A549 (cell line): ENCODE measurements around the gene SON. TPM values are rescaled to one million over a fixed set of nuclear protein-coding genes. Genes with fewer than 3 reads are reported as not detected.

Source experiments
- ATAC-seq, 2 experiments: fragments of 200-7000 bp in 1 of 2; fragments of >200 bp in 1 of 2; cut with Nextera tagmentation in 1 of 2; cut with Tn5 transposase in 1 of 2; 3 replicates each; pipeline versions ENCODE4 v1.8.0 to v1.9.1; 2018 to 2020; ENCODE audit warnings: mild to moderate bottlenecking in 1 of 2, moderate library complexity in 1 of 2
- CTCF ChIA-PET: fragments of 300-600 bp; sonication (Branson Sonifier 250); formaldehyde crosslinking; extraction: SDS; loops from one replicate; lab custom pipeline; 2021; ENCODE audit warnings: antibody characterized with exemption, inconsistent platforms; lab: Yijun Ruan, JAX
- POLR2A ChIA-PET: fragments of 350-600 bp; formaldehyde crosslinking; extraction: SDS; loops from one replicate; lab custom pipeline; 2021; ENCODE audit warnings: antibody characterized with exemption, inconsistent platforms; lab: Yijun Ruan, JAX
- DNase-seq, 2 experiments: peaks; one replicate each; pipeline versions ENCODE4 v3.0.0 to v3.0.0-alpha.2; 2011 to 2016; ENCODE audit warnings: low read depth in 1 of 2, low spot score in 1 of 2
- FAIRE-seq: peaks from 2 replicates; lab custom pipeline; 2011; peaks lifted over from hg19 to GRCh38; lab: Jason Lieb, UNC
- H3K27ac ChIP-seq, 2 experiments: fragments of >200 bp; sonication (Bioruptor Twin); formaldehyde crosslinking; 3 replicates each; pipeline ENCODE4 v1.5.1; 2016 to 2017
- H3K4me1 ChIP-seq: fragments of >200 bp; sonication (Bioruptor Twin); formaldehyde crosslinking; 3 replicates; pipeline ENCODE4 v1.6.1; 2016
- H3K4me2 ChIP-seq: fragments of >200 bp; sonication (Bioruptor Twin); formaldehyde crosslinking; 3 replicates; pipeline ENCODE4 v1.6.1; 2016
- H3K4me3 ChIP-seq: fragments of >200 bp; sonication (Bioruptor Twin); formaldehyde crosslinking; 3 replicates; pipeline ENCODE4 v1.5.1; 2016
- H3K9me3 ChIP-seq: fragments of >200 bp; sonication (Bioruptor Twin); formaldehyde crosslinking; 3 replicates; pipeline ENCODE4 v1.6.1; 2016
- EHF ChIP-seq: fragments of 250-450 bp; sonication (Bioruptor Pico); IDR thresholded peaks from 2 replicates; pipeline ENCODE4 v1.5.0; 2020; ENCODE audit warnings: mild to moderate bottlenecking
- FOSB ChIP-seq: fragments of 250-450 bp; sonication (Bioruptor Pico); IDR thresholded peaks from 2 replicates; pipeline ENCODE4 v1.5.0; 2020; ENCODE audit warnings: mild to moderate bottlenecking, moderate library complexity
- FOSL2 ChIP-seq, 2 experiments: fragments of 450-650 bp in 1 of 2; fragments of >200 bp in 1 of 2; sonication (Bioruptor Twin) in 1 of 2; formaldehyde crosslinking; IDR thresholded peaks; 2 replicates each; pipeline versions ENCODE4 v1.5.0 to v1.6.1; 2016 to 2020; ENCODE audit warnings: mild to moderate bottlenecking in 1 of 2, moderate library complexity in 1 of 2
- HOXA7 ChIP-seq: fragments of 250-450 bp; sonication (Bioruptor Pico); IDR thresholded peaks from 2 replicates; pipeline ENCODE4 v1.5.0; 2020; ENCODE audit warnings: mild to moderate bottlenecking, moderate library complexity
- JUN ChIP-seq, 2 experiments: fragments of >200 bp; sonication (Bioruptor Twin); formaldehyde crosslinking; IDR thresholded peaks; 2 replicates in 1 of 2; 3 replicates in 1 of 2; pipeline ENCODE4 v1.6.1; 2016 to 2017
- MAFK ChIP-seq: fragments of 450-650 bp; IDR thresholded peaks from 2 replicates; pipeline ENCODE4 v1.6.1; 2014; ENCODE audit not compliant: partially characterized antibody
- NFE2L2 ChIP-seq: fragments of 150-350 bp; conservative IDR thresholded peaks from 2 replicates; pipeline ENCODE4 v1.6.1; 2014; ENCODE audit warnings: low read length
- PHF8 ChIP-seq: fragments of 200-600 bp; sonication (generic); IDR thresholded peaks from 2 replicates; pipeline ENCODE4 v1.6.1; 2016; ENCODE audit warnings: low read depth, mild to moderate bottlenecking, antibody characterized with exemption, moderate library complexity, borderline replicate concordance
- POLR2A ChIP-seq: IDR thresholded peaks from 2 replicates; pipeline ENCODE4 v1.6.1; 2012; ENCODE audit warnings: mild to moderate bottlenecking, low read length
- POLR2AphosphoS2 ChIP-seq: conservative IDR thresholded peaks from 2 replicates; pipeline ENCODE4 v1.6.1; 2012; ENCODE audit warnings: low read length, improper control_type of control experiment, inconsistent platforms
- RARB ChIP-seq: fragments of 250-450 bp; sonication (Bioruptor Pico); IDR thresholded peaks from 2 replicates; pipeline ENCODE4 v1.8.0; 2021; ENCODE audit warnings: mild to moderate bottlenecking, moderate library complexity
- RFX5 ChIP-seq: fragments of 450-650 bp; IDR thresholded peaks from 2 replicates; pipeline ENCODE4 v1.7.1; 2014; ENCODE audit warnings: antibody characterized with exemption, mild to moderate bottlenecking, moderate library complexity
- SMC3 ChIP-seq: fragments of >200 bp; sonication (Bioruptor Twin); formaldehyde crosslinking; IDR thresholded peaks from 3 replicates; pipeline ENCODE4 v1.6.1; 2018; ENCODE audit warnings: inconsistent platforms
- ZC3H11A ChIP-seq: fragments of 450-650 bp; IDR thresholded peaks from 2 replicates; pipeline ENCODE4 v1.6.1; 2014; ENCODE audit warnings: antibody characterized with exemption, mild to moderate bottlenecking
- ZSCAN20 ChIP-seq: fragments of 250-450 bp; sonication (Bioruptor Pico); IDR thresholded peaks from 2 replicates; pipeline ENCODE4 v1.8.0; 2022; ENCODE audit warnings: mild to moderate bottlenecking, moderate library complexity
- WGBS: methylation state at CpG from one replicate; pipeline ENCODE4 v1.1.6; 2017; ENCODE audit errors: missing lambda C conversion rate; 5-methylcytosine and 5-hydroxymethylcytosine counted together
- polyA minus RNA-seq: library from RNA; depleted of rRNA, polyadenylated mRNA; stranded (reverse); fragments of >200 nt; gene quantifications from 2 replicates; pipeline ENCODE4 v1.2.3, GENCODE V29; 2011; rRNA and poly(A)+ RNA removed
- polyA plus RNA-seq, 4 experiments: library from polyadenylated mRNA; depleted of rRNA in 3 of 4; stranded (reverse); fragments of >200 nt; fragmentation: RNase III in 1 of 4; extraction: RNeasy Plus Mini Kit Qiagen cat#74134 plus additional on column Dnase treatment in 1 of 4; gene quantifications; 2 replicates in 3 of 4; 3 replicates in 1 of 4; pipeline ENCODE4 v1.2.3, GENCODE V29; 2011 to 2017
- TF ChIP-seq, protein P1 (sequence below): IDR thresholded peaks from 2 replicates; pipeline ENCODE4 v1.6.1; 2012
- TF ChIP-seq, protein P2 (sequence below): fragments of >200 bp; sonication (Bioruptor Twin); formaldehyde crosslinking; IDR thresholded peaks from 3 replicates; pipeline ENCODE4 v1.6.1; 2016
- TF ChIP-seq, protein P3 (sequence below): fragments of 250-450 bp; sonication (Bioruptor Pico); IDR thresholded peaks from 2 replicates; pipeline ENCODE4 v1.5.0; 2021; ENCODE audit warnings: mild to moderate bottlenecking, moderate library complexity, borderline replicate concordance

SON gene, protein sequence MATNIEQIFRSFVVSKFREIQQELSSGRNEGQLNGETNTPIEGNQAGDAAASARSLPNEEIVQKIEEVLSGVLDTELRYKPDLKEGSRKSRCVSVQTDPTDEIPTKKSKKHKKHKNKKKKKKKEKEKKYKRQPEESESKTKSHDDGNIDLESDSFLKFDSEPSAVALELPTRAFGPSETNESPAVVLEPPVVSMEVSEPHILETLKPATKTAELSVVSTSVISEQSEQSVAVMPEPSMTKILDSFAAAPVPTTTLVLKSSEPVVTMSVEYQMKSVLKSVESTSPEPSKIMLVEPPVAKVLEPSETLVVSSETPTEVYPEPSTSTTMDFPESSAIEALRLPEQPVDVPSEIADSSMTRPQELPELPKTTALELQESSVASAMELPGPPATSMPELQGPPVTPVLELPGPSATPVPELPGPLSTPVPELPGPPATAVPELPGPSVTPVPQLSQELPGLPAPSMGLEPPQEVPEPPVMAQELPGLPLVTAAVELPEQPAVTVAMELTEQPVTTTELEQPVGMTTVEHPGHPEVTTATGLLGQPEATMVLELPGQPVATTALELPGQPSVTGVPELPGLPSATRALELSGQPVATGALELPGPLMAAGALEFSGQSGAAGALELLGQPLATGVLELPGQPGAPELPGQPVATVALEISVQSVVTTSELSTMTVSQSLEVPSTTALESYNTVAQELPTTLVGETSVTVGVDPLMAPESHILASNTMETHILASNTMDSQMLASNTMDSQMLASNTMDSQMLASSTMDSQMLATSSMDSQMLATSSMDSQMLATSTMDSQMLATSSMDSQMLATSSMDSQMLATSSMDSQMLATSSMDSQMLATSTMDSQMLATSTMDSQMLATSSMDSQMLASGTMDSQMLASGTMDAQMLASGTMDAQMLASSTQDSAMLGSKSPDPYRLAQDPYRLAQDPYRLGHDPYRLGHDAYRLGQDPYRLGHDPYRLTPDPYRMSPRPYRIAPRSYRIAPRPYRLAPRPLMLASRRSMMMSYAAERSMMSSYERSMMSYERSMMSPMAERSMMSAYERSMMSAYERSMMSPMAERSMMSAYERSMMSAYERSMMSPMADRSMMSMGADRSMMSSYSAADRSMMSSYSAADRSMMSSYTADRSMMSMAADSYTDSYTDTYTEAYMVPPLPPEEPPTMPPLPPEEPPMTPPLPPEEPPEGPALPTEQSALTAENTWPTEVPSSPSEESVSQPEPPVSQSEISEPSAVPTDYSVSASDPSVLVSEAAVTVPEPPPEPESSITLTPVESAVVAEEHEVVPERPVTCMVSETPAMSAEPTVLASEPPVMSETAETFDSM (N-terminal part only)
- polyA plus RNA-seq (2011; rRNA removed) (75.3 and 109 TPM in 2 replicates), polyA plus RNA-seq (2017; fragmentation: RNase III; extraction: RNeasy Plus Mini Kit Qiagen cat#74134 plus additional on column Dnase treatment) (95.9 to 113 TPM (median 108 TPM) in 3 replicates), polyA minus RNA-seq (171 TPM in 2 replicates)
- polyA plus RNA-seq (2012; cell fraction: cytosol; rRNA removed) = 24.4 and 27.7 TPM in 2 replicates
- polyA plus RNA-seq (2012; cell fraction: nucleus; rRNA removed) = 45.4 and 80.0 TPM in 2 replicates

DNA sequence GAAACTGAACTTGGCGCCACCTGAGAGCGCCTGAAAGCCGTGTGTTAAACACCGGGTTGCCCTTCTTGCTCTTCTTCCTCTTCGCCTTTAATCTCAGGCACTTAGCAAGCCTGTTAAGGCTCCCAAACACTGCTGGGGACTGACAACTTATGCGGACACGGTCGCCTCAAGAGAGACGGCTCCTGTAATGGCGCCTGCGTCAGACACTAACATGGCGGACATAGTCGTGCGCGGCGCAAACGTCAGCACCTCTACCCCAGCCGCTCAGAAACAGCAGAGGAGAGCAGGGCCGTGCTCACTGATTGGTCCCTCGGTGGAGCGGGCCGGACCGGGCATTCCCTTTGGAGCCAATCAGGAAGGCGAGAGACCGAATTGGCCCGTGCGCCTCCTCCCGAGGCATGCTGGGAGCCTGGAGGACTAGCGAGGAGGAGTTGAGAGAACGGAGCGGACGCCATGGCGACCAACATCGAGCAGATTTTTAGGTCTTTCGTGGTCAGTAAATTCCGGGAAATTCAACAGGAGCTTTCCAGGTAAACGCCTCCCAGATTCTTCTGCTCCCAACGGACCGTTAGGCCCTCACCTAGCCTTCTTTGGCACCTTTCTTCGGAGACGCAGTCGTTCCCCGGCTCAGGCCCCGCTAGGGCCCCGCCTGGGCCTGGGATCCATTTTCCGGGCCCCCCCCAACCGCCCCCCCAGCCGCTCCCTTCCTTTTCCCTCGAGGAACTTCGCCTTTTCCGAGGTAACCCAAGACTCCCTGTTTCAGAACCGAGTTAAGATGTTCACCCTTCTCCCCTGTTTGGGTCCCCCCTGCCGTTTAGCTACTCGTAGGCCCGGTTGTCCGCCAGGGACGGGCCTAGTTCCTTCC is at the start of gene SON:
Gene SON, plus strand, starts transcription at position 399 of the 865 bp plus-strand sequence. Its CDS starts 55 bp downstream, at position 454.
- POLR2A ChIA-PET = interaction anchor here (0.9 to 1.1 kb wide), 3 partner anchors 46 to 63 kb away, joined by 3 to 8 read pairs (median 5); partner anchors contain the start of gene DONSON
- H3K4me2 ChIP-seq = peak within 1 kb of the TSS; percentile 90
- FAIRE-seq = no peak

DNA sequence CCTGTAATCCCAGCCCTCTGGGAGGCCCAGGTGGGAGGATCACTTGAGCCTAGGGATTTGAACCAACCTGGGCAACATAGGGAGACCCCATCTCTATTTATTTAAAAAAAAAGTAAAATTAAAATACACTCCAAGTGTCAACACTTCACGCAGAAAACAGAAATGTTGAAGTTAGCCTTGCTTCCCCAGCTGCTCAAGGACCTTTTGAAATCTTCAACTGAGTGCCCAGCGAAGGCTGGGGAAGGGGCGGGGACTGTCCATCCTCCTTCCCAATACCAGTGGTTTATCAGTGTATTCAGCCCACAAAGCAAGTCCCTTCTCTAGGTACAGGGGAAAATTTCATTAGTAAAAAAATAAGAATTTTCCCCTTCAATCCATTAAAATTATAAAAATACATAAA is 49.1 kb upstream of the SON start:
- WGBS = 87% methylated on average over 3 of the region's 3 CpGs
- FAIRE-seq (no peak), DNase-seq (no peak), ATAC-seq (no peak)
- Histone ChIP-seq H3K4me1 (peaks cover 4% of the 10 kb centered on the region; the same call in 1 of the 3 replicates), H3K4me2 (no peak overlapping the region), H3K4me3 (no peak overlapping the region), H3K27ac (no peak overlapping the region), H3K9me3 (no peaks in the 10 kb centered on the region)
- ChIA-PET CTCF (interaction anchor here (0.6 kb wide), 1 partner anchor 18 kb away, joined by 3 read pairs; no protein-coding TSS in a partner anchor), POLR2A (no interaction called here)
- TF ChIP-seq RARB (CRISPR knock-in tag) (no peak), FOSL2 (IDR thresholded peaks at IDR 0.05) (no peak), FOSL2 (CRISPR knock-in tag; IDR thresholded peaks at IDR 0.05) (no peak), EHF (CRISPR knock-in tag) (no peak), POLR2AphosphoS2 (no peak), ZSCAN20 (CRISPR knock-in tag) (no peak), SMC3 (no peak)
- TF ChIP-seq, protein P1, sequence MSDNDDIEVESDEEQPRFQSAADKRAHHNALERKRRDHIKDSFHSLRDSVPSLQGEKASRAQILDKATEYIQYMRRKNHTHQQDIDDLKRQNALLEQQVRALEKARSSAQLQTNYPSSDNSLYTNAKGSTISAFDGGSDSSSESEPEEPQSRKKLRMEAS = no peak
- TF ChIP-seq, protein P2, sequence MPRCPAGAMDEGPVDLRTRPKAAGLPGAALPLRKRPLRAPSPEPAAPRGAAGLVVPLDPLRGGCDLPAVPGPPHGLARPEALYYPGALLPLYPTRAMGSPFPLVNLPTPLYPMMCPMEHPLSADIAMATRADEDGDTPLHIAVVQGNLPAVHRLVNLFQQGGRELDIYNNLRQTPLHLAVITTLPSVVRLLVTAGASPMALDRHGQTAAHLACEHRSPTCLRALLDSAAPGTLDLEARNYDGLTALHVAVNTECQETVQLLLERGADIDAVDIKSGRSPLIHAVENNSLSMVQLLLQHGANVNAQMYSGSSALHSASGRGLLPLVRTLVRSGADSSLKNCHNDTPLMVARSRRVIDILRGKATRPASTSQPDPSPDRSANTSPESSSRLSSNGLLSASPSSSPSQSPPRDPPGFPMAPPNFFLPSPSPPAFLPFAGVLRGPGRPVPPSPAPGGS = no peak

More for the DNA sequence above, at the start of gene SON:
- peak within 1 kb of the TSS; percentile 97 to 98 for H3K27ac ChIP-seq
- DNase-seq (peak; percentile 79 to 97), ATAC-seq (peak; percentile 97 to 98)
- CTCF ChIA-PET = no interaction called here
- no peaks in the 10 kb centered on the region for H3K9me3 ChIP-seq
- TF ChIP-seq NFE2L2 (no peak), HOXA7 (CRISPR knock-in tag) (no peak; the same call in 1 of the 2 replicates), EHF (CRISPR knock-in tag) (0 out of 2 replicates have a peak, but pooled peaks have one; percentile 38), MAFK (peak; percentile 48), FOSB (CRISPR knock-in tag) (no peak), ZC3H11A (no peak), POLR2A (peak; percentile 68), RFX5 (peak; percentile 96), PHF8 (peak; percentile 90), JUN (IDR thresholded peaks at IDR 0.05) (peak; percentile 65 to 75; a peak in 3 of 5 replicates)
- TF ChIP-seq, protein P1 = peak; percentile 60
- TF ChIP-seq, protein P2 = peak; percentile 1; the same call in 1 of the 3 replicates
- TF ChIP-seq, protein P3, sequence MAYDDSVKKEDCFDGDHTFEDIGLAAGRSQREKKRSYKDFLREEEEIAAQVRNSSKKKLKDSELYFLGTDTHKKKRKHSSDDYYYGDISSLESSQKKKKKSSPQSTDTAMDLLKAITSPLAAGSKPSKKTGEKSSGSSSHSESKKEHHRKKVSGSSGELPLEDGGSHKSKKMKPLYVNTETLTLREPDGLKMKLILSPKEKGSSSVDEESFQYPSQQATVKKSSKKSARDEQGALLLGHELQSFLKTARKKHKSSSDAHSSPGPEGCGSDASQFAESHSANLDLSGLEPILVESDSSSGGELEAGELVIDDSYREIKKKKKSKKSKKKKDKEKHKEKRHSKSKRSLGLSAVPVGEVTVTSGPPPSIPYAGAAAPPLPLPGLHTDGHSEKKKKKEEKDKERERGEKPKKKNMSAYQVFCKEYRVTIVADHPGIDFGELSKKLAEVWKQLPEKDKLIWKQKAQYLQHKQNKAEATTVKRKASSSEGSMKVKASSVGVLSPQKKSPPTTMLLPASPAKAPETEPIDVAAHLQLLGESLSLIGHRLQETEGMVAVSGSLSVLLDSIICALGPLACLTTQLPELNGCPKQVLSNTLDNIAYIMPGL (CRISPR knock-in tag) = peak; percentile 40; the same call in 1 of the 2 replicates
- 1% methylated on average over 31 of the region's 57 CpGs for WGBS
- peak within 1 kb of the TSS; percentile 79 for H3K4me3 ChIP-seq
- H3K4me1 ChIP-seq = peaks cover 22% of the 10 kb centered on the region
